ENCODE data around the gene ETNK1.

The ETNK1 gene

DNA sequence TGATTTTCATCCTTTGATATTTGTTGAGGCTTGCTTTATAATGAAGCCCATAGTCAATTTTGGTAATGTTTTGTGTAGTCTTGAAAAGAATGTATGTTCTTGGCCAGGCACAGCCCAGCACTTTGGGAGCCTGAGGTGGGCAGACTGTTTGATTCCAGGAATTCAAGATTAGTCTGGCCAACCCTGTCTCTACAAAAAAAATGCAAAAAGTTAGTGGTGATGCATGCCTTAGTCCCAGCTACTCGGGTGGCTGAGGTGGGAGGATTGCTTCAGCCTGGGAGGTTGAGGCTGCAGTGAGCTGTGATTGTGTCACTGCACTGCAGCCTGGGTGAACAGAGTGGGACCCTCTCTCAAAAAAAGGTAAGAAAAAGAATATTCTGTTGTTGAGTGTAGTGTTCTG, 10.8 kb downstream of the ETNK1 start:
- no peak for DNase-seq

DNA sequence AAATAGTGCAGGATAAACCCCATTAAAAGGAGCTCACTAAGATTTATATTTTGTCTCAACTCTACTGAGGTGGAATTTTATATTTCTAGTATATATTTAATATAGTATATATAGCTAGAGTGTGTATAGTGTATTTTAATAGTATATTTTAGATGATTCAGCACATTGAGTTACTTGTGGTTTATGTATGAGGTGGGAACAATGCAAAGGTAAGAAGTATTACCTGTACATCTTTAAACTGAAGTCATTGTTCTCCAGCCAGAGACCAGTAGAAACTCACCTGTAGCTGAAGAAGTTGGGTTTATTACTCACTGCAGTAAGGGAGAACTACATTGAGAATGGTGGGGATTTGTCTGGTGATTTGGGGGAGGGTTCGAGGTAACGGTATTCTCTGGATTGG, 15.9 kb downstream of the ETNK1 start:
- no peak for DNase-seq

DNA sequence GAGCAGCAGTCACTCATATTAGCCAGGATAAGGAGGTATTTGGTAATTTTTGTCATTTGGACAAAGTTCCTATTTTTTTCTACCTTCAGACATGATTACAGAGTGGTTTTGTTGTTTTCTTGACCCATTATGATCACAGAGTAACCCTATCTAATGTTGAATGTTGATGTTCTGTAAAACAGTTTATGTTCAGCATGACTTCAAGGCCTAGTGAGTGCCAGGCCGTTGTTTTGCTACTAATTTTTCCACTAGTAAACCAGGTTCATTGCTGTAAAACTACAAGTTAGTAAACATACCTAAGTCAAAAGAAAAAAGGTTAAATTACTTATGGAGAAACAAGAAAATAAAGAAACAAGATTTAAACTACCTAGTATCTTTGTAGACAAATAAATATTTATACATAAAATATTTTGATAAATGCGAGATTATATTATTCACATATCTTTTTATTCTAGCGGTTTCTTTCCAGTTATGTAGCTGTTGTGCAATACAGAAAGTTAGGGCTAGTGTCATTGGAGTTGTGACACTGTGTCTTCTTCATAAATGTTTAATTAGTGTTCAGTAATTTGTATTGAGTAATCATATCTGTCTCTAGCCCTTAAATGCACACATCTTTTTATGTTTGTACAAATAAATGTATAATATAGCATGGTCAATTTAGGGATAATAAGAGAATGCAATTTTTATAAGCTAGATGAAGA, 16.5 kb downstream of the ETNK1 start:
- no peak for DNase-seq

DNA sequence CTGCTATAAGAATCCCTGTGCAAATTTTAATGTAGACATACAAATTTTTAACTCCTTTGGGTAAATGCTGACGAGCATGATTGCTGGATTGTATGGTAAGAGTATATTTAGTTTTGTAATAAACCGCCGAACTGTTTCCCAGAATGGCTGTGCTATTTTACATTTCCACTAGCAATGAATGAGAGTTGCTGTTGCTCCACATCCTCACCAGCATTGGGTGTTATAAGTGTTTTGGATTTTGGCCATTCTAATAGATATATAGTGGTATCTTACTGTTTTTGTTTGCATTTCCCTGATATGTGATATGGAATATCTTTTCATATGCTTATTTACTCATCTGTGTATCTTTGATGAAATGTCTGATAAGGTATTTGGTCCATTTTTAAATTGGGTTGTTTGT, 23.7 kb downstream of the ETNK1 start:
- DNase-seq: no peak

DNA sequence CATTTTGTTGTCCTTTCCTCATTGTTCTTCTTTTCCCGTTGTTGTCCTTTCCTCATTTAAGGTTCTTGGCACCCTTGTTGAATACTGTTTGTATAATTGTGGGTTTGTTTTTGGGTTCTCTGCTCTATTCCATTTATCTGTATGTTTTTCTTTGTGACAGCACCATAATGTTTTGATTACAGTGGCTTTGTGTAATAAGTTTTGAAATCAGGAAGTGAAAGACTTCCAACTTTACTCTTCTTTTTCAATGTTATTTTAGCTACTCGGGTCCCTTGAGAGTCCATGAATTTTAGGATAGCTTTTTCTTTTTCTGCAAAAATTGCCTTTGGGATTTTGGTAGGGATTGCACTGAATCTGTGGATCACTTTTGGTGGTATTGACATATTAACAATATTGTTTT, 28.1 kb downstream of the ETNK1 start:
- DNase-seq: no peak

DNA sequence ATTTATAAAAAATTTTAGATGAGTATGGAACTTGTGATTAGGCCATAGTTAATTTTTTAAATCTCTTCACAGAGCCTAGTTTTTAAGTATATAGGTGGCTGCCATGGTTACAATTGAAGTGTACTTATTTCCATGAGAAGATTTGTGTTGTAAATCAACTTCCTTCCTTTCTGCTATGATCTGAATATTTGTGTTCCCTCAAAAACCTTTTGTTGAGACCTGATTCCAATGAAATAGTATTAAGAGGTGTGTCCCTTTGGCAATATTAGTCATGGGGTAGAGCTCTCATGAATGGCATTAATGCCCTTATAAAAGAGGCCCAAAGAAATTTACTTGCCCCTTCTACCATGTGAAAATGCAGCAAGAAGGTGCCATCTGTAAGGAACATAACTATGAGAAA, 28.8 kb downstream of the ETNK1 start:
- DNase-seq: no peak

DNA sequence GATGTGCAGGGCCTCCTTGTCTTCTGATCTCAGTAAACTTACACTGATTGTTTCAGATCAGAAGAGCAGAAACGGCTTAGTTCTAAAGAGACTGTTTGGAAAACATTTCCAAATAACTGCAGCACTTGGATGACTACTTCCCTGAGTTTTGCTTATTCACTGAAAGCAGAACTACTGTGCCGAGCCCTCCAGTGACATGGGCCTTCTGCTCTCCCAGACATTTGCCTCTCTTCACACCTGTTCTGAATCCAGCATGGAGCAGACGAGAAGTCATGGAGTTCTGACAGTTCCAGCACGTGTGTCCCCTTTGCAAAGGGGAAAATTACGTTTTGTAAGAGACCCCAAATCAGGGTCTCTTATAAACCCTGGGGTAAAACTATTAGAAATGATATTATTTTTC, 31.4 kb downstream of the ETNK1 start:
- DNase-seq: no peak

DNA sequence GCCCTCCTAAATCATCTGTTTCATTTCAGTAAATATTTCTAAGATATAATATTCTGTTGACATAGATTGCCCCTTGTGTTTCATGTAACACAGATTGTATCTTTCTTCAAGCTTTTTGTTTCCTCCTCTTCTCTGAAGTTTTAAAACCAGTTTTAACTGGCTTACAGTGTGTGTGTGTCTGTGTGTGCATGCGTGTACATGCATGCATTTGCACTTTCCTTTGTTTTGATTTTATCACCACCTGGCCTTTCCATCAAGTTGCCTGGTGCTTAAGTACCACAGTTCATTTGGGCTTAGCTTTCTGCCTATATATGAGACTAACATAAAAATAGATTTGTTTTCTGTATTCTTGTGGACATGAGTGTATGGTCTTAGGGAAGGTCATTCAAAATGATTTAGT, 31.9 kb downstream of the ETNK1 start:
- DNase-seq: no peak

DNA sequence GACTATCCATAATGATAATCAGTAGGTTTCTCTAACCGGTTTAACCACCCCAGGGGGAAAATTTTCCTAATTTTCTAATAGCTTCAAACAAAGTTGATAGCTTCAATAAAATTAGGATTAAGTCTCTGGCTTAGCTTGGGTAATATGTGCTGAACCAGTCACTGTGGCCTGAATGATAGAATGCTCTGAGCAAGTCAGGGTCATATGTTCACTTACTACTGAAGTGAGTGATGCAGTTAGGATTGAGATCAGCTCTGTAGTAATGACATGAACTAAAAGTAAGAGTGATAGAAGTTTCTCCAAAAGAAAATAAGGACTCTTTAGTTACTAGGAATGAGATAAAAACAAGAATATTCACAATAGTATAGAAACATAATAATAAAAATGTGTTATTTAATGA, 32.6 kb downstream of the ETNK1 start:
- no peak for DNase-seq

DNA sequence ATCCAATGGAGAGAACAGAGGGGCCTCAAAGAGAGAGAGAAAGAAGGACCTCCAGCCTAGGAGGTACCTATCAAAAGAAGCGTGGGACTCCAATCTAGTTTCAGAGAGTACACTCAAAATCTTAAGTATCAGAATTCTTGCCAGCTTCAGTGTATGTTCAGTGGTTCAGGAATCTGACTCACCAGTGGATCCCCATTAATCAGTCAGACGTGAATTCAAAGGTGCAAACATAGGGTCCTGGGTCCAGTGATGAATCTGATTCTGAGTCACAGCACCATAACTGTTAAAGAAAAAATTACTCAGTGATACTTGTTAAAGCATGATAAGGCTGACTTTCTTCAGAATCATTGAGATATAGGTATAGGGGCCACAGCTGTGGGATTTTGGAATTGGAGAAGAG, 33.2 kb downstream of the ETNK1 start:
- no peak for DNase-seq

DNA sequence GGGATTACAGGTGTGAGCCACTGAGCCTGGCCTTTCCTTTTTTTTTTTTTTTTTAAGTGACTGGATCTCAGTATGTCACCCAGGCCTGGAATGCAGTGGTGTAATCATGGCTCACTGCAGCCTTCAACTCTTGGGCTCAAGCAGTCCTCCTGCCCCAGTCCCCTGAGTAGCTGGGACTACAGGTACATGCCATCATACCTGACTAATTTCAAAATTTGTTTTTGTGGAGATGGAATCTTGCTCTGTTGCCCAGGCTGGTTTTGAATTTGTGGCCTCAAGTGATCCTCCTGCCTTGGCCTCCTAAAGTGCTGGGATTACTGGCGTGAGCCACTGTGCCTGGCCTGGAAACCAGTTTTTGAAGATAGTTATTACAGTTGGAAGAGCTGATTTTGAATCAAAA, 37.4 kb downstream of the ETNK1 start:
- no peak for DNase-seq

DNA sequence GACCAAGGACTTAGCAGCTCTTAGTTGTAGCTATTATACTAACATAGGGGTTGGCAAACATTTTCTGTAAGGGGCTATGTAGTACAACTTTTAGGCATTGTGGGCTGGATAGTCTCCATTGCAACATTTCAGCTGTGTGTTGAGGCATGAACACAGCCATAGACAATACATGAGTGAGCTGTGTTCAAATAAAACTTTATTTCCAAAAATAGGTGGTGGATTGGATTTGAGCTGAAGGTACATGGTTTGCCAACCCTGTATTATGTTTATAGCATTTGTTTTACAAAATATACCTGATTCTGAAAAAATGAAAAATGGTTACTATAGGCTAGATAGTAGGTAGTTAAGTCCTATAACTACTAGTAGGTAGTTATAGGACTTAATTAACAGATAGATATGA, 40.5 kb downstream of the ETNK1 start:
- DNase-seq: no peak

DNA sequence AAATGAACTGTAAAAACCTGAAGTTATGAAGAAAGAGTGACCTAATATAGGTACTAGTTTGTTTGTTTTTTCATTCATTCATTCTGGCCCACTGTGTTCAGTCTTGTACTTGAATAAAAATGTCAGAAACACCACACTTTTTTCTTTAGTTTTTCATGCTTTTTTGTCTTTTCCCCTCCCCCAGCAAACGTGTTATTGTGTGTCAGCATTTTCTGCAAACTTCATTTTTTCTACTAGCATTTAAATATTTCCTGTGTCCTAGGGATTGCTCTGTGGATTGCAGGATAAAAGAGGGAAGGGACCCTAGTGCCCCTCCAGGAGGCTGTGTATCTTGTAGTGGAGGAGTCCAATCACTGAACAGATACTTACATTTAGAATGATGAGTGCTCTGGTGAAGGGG, 42.2 kb downstream of the ETNK1 start:
- no peak for DNase-seq

DNA sequence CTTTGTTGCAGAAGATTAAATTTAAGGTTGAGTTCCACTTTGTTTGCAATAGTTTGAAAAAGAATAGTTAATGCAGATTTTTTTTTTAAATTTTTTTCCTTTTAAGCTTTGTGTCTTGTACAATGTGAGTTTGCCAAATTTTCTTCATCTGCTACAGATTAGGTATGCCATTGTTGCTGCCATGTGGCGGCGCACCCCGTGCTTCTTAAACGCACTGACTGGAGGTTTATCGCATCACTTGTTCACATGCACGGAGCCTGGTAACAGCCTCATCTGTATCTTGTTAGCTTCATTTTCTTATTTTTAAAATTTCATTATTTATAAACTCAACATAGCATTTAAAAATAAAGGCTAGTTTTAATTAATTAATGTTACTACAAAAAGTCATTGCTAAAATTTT, 43.5 kb downstream of the ETNK1 start:
- no peak for DNase-seq

DNA sequence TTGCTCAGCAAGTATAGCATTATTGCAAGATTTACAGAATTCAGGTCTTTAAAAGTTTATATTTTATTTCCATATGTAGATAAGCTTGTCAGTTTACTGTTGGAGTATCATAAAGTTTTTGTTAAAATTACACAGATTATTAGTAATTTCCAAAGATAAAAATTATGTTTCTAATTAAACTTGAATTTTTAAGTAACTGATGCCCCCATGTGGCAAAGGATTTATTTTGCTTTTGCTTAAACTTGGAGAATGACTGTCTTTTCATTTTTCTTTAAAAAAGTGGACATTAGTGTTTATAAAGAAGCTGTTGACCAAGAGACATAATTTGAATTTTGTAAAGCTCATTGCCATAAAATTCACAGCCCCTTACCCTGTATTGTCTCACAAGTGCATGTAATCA, 45.8 kb downstream of the ETNK1 start:
- no peak for DNase-seq

DNA sequence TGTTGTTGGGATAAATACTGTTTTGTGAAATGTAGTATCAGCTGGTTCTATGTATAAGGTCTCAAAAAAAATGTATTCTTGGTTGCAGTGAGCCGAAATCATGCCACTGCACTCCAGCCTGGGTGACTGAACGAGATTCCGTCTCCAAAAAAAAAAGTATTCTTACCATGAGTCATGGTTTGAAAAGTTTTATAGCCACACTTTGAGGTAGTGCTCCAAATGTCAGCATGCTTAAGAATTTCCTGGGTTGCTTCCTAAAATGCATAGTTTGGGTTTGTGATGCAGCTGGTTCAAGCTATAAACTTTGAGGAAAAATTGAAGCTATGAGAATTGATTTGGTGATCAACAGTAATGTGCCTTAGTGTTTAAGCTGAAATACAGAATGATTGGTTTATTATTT, 48.0 kb downstream of the ETNK1 start:
- DNase-seq: no peak

DNA sequence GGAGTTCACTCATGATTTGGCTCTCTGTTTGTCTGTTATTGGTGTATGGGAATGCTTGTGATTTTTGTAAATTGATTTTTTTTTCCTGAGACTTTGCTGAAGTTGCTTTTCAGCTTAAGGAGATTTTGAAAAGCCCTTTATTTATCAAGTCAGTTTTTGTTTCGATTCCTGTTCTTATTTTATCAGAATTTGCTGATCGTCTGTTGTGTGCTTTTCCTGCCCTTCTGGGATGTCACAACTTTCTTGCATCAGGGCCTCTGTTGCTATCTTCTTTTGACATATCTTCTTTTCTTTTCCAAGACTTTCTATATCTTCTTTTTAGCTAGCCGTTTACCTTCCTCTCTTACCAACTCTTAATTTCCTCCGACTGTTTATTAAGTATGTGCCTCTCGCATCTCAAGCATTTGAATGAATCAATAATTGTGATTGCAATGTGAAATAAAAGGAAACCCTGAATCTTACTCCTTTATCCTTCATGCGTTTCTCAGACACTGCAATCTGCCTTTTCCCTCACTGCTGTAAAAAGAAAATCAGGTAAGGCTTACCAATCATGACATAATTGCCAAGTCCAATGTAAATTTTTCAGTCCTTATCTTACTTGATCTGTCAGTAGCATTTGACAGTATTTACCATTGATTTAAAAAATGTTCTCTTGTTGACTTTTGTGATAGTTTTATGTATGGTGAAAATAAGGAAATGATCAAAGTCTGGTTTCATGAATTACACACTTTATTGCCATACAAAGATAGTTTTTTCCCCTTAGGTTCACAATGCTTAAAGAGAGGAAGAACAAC, 53.0 kb downstream of the ETNK1 start:
- DNase-seq: no peak

DNA sequence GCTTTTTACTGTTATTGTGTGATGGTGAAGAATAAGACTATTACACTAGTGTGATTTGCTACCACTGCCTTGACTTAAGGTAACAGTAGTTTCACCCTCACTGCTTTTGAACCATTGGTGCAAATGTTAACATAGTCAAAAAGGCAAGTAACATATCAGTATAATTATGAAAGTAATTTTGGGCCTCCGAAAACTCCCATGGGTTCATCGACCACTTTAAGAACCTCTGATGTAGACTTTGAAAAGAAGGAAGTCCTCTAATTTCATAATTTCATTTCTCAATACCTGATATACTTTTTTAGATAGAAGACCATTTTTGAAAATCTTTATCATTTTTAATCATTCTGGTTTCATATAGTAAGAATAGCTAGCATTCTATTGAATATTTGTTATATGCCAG, 57.7 kb downstream of the ETNK1 start:
- DNase-seq: no peak

DNA sequence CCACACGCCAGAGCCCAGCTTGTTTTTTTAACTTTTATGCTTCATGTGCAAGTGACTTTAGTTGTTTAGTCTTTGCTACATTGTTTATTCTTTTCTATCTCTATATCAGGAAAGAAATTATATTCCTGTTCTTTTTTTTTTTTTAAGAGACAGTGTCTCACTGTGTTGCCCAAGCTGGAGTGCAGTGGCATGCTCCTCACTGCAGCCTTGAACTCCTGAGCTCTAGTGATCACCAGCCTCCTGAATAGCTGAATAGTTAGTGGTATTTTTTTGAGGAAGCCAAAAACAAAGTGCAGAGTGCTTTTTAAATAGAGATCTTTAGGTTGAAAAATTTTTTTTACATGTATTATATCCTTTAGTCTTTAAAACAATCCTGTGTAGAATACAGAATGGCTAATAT, 58.2 kb downstream of the ETNK1 start:
- no peak for DNase-seq

DNA sequence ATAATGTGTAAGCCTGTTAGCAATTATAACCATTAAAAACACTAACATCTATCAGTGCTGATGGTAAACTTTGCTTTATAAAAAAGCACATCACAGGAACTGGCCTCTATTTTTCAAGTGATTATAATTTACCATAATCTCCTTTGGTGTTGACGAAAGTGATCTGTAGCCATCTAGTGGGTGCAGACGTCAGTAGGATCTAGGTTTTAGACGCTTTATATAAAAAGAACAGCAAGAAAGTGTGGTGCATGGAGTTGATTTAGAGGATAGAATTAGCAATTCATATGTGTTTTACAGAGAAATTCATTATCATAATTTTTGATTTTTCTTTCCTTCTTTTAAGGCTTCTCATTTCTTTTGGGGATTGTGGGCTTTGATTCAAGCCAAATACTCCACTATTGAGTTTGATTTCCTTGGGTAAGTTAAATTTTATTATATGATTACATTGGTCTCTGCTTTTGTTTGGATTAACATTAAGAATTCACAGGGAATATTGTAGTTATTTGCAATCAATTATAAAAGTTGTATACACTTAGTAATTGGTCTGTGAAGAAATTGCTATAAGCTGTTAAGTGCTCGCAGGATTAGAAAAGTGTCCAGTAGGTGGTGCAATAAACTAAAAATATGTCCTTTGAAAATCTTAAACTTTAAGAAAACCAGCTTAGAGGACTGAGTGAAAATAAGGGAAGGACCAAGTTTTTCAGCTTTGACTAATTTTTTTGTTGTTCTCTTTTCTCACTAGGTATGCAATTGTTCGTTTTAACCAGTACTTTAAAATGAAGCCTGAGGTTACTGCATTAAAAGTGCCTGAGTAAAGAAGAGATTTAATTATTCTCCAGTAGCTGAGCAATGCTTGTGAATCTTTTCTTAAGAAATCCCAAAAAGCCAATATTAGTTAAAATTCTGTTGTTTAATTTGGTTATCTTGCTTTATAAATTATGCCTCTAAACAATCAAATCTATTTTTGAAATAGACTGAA, 59.5 kb downstream of the ETNK1 start:
- no peak for DNase-seq

DNA sequence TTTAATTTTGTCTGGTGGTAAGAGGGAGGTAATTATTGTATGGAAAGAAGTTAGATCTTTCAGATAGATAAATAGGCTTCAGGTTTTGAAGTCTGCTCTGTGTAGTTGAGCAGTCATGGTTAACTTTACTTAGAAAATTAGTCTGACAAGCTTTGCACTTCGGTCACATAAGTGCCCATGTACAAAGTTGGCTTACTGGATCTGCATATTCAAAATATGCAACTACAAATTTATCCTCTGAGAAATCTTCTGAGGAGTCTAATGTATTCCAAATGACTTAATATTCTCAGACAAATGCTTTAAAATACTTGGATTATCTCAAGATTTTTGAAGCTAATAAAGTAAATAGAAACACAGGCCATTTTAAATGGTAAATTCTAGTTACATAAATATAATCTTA, 61.2 kb downstream of the ETNK1 start:
- DNase-seq: no peak

DNA sequence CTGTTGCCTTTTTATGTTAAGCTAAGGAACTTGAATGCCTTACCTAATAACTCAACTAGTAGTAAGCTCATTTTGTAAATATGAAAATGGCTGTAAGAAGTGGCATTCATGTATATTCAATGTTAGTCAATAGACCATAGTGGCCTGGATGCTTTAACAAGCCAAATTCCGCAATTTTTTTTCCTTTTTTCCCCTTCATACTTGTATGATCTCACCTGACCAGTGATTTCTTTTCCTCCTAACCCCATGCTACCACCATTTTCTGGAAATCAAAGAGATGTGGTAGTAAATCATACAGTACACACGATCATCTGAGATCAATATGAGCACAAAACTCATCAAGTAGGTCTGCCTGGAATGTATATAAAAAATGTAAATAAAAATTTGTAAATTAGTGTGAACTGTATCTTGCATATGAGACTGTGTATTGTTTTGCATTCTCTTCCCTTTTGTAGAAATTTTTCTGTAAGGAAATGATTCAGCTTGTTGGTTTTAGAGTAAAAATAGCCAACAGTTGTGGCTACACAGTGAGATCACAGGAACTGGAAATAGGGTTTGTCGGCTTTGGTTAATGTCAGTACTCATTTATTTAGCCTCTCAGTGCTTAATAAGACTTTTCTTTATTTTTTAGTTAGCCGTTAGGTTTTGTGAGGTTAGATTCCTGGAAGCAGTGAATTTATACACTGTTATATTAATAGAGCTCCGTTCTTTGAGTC, 62.5 kb downstream of the ETNK1 start:
- no peak for DNase-seq

DNA sequence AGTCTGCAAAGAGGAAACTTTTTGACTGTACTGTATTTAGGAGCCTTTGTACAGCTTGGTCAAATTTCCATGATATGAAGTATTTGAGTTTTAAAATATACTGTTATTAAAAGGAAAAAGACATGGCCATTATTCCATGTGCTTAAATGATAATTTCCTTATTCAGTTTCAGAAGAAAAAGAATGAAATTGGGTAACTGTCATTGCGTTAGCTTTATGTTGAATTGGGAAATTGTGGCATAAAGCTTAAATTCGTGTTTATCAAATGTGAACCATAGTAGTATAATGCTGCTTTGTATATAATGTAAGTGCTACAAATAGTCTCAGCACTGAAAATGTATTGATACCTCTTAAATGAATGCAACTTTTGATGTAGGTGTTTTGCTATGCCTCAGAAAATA, 64.9 kb downstream of the ETNK1 start:
- no peak for DNase-seq
